Fibroblast of mammary gland (primary cell): ENCODE data around the gene NR5A2.

Source experiments
- DNase-seq: peaks from one replicate; pipeline ENCODE4 v3.0.0-alpha.2; 2010; ENCODE audit warnings: low read depth
- H3K4me3 ChIP-seq: 2 replicates; pipeline ENCODE4 v1.5.1; 2011; ENCODE audit warnings: low read depth, mild to moderate bottlenecking, low read length, moderate library complexity; ENCODE audit not compliant: control insufficient read depth
- TF ChIP-seq, protein P1 (sequence below): conservative IDR thresholded peaks from 2 replicates; pipeline ENCODE4 v1.5.1; 2011; ENCODE audit warnings: low read depth, low read length, inconsistent platforms; ENCODE audit not compliant: control insufficient read depth, insufficient read depth

The NR5A2 gene

DNA sequence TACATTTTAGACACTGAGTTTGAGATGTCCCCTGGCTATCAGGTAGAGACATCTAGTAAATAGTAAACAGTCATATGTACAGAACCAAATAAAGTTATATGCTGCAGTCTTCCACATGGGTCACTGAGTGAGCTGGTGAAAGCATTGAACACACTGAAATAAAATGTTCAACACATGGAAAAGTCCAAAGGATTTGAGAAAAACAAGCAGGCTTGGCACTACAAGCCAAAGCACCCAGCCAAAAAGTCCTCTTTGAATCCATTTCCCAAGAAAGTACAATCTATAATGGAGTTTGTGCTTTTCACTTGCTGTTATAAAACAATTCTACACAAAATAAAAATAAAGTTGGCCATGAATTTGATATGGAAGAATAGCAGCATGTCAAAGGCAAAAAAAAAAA is 135.4 kb downstream of the NR5A2 start:
- no peak for DNase-seq
- no peak overlapping the region for H3K4me3 ChIP-seq
- TF ChIP-seq, protein P1, sequence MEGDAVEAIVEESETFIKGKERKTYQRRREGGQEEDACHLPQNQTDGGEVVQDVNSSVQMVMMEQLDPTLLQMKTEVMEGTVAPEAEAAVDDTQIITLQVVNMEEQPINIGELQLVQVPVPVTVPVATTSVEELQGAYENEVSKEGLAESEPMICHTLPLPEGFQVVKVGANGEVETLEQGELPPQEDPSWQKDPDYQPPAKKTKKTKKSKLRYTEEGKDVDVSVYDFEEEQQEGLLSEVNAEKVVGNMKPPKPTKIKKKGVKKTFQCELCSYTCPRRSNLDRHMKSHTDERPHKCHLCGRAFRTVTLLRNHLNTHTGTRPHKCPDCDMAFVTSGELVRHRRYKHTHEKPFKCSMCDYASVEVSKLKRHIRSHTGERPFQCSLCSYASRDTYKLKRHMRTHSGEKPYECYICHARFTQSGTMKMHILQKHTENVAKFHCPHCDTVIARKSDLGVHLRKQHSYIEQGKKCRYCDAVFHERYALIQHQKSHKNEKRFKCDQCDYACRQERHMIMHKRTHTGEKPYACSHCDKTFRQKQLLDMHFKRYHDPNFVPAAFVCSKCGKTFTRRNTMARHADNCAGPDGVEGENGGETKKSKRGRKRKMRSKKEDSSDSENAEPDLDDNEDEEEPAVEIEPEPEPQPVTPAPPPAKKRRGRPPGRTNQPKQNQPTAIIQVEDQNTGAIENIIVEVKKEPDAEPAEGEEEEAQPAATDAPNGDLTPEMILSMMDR = no peak

DNA sequence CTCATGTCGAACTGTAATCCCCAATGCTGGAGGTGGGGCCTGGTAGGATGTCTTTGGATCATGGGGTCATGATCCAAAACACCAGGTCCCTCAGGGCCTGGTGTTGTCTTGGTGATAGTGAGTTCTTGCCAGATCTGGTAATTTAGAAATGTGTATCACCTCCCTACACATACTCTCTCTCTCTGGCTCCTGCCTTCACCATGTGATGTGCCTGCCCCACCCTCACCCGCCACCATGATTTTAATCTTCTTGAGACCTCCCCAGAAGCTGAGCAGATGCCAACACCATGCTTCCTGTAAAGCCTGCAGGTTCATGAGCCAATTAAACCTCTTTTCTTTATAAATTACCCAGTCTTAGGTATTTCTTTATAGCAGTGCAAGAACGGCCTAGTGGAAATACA is 136.4 kb downstream of the NR5A2 start:
- no peak overlapping the region for H3K4me3 ChIP-seq
- TF ChIP-seq, protein P1 = no peak
- DNase-seq = no peak

DNA sequence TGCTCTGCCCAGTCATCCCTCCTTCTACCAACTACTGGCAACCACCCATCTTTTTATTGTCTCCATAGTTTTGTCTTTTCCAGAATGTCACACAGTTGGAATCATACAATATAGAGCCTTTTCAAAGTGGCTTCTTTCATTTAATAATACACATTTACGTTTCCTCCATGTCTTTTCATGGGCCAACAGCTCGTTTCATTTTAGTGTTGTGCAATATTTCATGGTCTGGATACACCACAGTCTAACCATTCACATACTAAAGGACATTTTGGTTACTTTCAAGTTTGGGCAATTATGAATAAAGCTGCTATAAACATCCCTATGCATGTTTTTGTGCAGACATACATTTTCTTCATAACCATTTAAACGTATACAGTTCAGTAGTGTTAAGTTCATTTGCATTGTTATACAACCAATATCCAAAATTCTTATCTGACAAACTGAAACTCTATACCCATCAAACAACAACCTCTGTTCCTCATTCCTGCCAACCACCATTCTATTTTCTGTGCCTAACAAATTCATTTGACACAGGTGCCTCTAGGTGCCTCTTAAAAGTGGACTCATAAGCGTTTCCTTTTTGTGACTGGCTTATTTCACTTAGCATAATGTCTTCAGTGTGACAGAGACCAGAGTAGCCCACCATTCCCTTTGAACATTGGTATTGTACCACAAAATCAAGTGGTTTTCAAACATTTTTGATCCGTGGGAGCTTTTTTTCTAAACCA is 138.1 kb downstream of the NR5A2 start:
- TF ChIP-seq, protein P1 = no peak
- DNase-seq = no peak
- H3K4me3 ChIP-seq = no peak overlapping the region

DNA sequence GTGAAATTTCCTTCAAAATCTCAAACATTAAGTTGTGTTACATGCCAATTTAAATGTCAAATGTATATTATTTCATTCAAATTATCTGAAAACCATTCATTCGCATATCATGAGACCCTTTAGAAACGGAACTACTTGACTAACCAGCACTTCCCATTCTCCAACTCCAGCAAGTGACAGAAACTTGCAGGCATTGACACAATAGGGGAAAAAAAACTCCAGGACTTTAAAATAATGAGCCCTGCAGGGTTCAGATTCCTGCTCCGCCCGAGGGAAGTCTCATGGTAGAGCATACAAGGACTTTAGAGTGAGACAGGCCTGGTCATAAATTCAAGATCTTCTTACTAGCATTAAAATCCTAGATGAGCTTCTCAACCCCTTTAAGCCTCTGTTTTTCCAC is 138.9 kb downstream of the NR5A2 start:
- TF ChIP-seq, protein P1 = no peak
- DNase-seq = no peak
- no peak overlapping the region for H3K4me3 ChIP-seq

DNA sequence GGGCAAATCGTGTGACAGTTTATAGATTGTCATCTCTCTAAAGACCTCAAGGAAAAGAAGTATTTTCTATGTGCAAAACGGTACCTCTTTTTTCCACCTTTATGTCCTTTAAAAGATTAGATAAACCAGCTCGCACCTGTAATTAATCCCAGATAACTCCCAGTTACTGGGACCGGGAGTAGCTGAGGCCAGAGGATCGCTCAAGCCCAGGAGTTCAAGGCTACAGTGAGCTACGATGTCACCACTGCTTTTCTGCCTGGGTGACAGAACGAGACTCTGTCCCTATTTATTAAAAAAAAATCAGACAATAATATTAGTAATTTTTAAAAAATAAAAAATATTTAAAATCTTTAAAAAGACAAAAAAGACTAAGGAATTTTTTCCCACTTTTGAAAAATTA is 141.4 kb downstream of the NR5A2 start:
- no peak for DNase-seq
- H3K4me3 ChIP-seq = no peak overlapping the region
- TF ChIP-seq, protein P1 = no peak

DNA sequence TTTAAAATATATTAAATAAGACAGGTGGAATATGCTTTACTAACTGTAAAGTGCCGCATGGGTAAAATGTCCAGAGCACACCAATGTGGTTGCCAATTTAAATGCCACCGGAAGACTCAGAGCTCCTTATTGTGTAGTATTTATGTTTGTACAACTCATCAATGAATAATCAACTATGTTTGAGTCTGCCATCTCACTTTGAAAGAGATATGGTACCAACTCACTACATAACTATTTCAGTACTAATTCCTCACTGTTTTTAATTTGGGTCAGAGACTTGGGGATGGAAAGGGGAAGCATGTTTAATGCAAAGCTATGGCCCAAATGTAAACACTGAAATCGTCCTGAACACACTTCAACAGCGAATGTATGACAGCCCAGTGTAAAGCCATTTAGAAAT is 144.8 kb downstream of the NR5A2 start:
- TF ChIP-seq, protein P1 = no peak
- DNase-seq = peak; percentile 70
- no peak overlapping the region for H3K4me3 ChIP-seq
